Right atrium auricular region (tissue), 2 donors: ENCODE measurements around the gene OGFRL1. TPM values are rescaled to one million over a fixed set of nuclear protein-coding genes. Genes with fewer than 3 reads are reported as not detected.

Experiments
- DNase-seq: peaks from one replicate; pipeline ENCODE4 v3.0.0-alpha.2; 2019; ENCODE audit warnings: low spot score
- H3K27ac ChIP-seq, 2 donors: fragments of 200-600 bp; sonication (generic); 1 replicate in 1 of 2; 2 replicates in 1 of 2; pipeline ENCODE4 v1.5.1; 2016 to 2019
- H3K27me3 ChIP-seq, 2 donors: fragments of 200-600 bp; sonication (generic); one replicate each; pipeline versions ENCODE4 v1.5.1 to v1.6.0; 2017 to 2019
- H3K36me3 ChIP-seq: fragments of 200-600 bp; sonication (generic); one replicate; pipeline ENCODE4 v1.5.1; 2016
- H3K4me1 ChIP-seq, 2 donors: fragments of 200-600 bp; sonication (generic); one replicate each; pipeline versions ENCODE4 v1.5.1 to v1.6.0; 2017 to 2019
- H3K4me3 ChIP-seq, 2 donors: fragments of 200-600 bp; sonication (generic); 1 replicate in 1 of 2; 2 replicates in 1 of 2; pipeline ENCODE4 v1.5.1; 2017 to 2019; ENCODE audit warnings: mild to moderate bottlenecking in 1 of 2, moderate library complexity in 1 of 2
- H3K9me3 ChIP-seq, 2 donors: fragments of 200-600 bp; sonication (generic); one replicate each; pipeline ENCODE4 v1.5.1; 2019
- total RNA-seq, 2 donors: library from RNA; depleted of rRNA; stranded (reverse); fragments of >200 nt; gene quantifications; one replicate each; pipeline ENCODE4 v1.1.0, GENCODE V29; 2016
- TF ChIP-seq, protein P1 (sequence below), 2 donors: fragments of 200-600 bp; sonication (generic); IDR thresholded peaks; one replicate each; pipeline ENCODE4 v1.5.1; 2019; ENCODE audit warnings: antibody characterized with exemption in 2 of 2

Gene OGFRL1
- total RNA-seq, 2 donors from 2014 or later: 12.0 to 15.1 TPM

- peaks cover 0 to 9% of the 10 kb centered on the region in 2 donors for H3K4me1 ChIP-seq
- H3K9me3 ChIP-seq: no peaks in the 10 kb centered on the region
- H3K36me3 ChIP-seq: peaks cover 7% of the 10 kb centered on the region
- TF ChIP-seq, protein P1, sequence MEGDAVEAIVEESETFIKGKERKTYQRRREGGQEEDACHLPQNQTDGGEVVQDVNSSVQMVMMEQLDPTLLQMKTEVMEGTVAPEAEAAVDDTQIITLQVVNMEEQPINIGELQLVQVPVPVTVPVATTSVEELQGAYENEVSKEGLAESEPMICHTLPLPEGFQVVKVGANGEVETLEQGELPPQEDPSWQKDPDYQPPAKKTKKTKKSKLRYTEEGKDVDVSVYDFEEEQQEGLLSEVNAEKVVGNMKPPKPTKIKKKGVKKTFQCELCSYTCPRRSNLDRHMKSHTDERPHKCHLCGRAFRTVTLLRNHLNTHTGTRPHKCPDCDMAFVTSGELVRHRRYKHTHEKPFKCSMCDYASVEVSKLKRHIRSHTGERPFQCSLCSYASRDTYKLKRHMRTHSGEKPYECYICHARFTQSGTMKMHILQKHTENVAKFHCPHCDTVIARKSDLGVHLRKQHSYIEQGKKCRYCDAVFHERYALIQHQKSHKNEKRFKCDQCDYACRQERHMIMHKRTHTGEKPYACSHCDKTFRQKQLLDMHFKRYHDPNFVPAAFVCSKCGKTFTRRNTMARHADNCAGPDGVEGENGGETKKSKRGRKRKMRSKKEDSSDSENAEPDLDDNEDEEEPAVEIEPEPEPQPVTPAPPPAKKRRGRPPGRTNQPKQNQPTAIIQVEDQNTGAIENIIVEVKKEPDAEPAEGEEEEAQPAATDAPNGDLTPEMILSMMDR (IDR thresholded peaks at IDR 0.05): no peak
- no peak overlapping the region for H3K27ac ChIP-seq
- no peaks in the 10 kb centered on the region for H3K27me3 ChIP-seq
- DNase-seq: no peak
- H3K4me3 ChIP-seq: no peak overlapping the region
Measured at GRCh38 chr6:71298459-71298858, 9.8 kb downstream of the OGFRL1 start.

DNA sequence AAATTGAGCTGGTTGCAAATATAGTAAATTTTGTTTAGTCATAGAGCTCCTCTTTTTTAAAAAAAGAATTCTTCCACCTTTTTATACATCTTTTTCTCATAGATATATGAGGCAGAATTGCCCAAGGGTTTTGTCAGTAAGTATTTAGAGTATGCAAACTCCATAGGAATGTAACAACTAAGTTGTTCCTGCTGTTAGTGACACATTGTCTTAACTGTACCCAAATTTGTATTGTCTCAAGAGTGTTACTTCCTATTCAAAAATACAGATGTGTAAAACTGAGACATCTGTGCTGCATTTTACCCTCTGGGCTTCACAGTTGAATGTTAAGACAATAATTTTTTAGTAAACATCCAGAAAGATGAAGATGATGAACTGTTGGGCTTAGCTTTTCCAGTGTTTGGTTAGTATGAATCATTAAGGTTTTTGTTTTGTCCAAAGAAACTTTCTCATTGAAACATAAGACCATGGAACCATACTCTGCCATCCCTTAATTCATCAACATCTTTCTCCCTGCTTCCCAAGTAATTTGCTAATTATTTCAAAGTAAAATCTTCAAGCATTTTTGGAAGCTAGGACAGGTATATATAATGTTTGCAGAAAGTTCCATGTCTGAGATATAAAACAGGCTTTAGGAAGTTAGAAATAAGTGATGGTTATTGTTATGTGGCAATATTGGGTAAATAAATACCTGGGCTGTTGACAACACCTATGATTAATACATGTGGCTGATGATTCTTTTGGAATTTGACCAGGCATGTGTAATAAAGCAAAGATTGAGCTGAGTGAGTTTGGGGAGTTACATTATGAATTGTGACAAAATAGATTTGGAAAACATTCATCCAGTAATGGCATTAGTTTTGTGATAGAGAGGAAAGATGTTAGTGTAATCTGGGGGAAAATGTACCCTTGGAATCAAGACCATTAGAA is 11.2 kb downstream of the OGFRL1 start:
- DNase-seq: no peak
- no peak overlapping the region for H3K27ac ChIP-seq
- no peak overlapping the region for H3K4me3 ChIP-seq
- H3K9me3 ChIP-seq: no peaks in the 10 kb centered on the region
- H3K4me1 ChIP-seq: no peaks in the 10 kb centered on the region
- TF ChIP-seq, protein P1 (IDR thresholded peaks at IDR 0.05): no peak
- peaks cover 7% of the 10 kb centered on the region for H3K36me3 ChIP-seq
- no peaks in the 10 kb centered on the region for H3K27me3 ChIP-seq

DNA sequence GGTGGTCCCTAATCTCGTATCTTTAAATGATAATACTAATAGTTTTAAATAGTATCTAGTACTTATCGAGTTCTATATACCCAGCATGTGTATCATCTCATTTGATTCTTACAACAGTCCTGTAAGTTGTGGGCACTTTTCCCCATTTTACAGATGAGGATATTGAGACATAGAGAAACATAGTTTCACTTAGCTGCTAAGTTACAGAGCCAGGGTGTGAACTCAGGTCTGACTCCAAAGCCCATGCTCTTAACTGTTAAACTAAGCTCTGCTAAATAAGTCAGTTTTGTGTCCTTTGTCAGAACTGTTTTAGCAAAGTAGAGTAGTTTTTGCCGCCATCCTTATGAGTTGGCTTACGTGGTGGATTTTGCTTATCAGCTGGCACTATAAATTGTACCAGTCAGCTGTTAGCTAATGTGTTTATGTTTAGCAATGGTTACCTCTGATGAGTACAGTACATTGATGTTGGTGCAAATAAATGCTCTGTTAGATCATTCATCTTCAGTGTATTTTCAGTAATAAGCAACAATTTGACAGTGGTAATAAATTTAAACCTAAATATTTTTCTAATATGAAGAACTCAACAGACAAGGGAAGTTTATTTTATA is 12.1 kb downstream of the OGFRL1 start:
- Histone ChIP-seq H3K36me3 (peaks cover 7% of the 10 kb centered on the region), H3K27me3 (no peaks in the 10 kb centered on the region), H3K4me1 (no peaks in the 10 kb centered on the region), H3K9me3 (no peaks in the 10 kb centered on the region), H3K27ac (no peak overlapping the region), H3K4me3 (no peak overlapping the region)
- DNase-seq: no peak
- TF ChIP-seq, protein P1 (IDR thresholded peaks at IDR 0.05): no peak

- TF ChIP-seq, protein P1 (IDR thresholded peaks at IDR 0.05): no peak
- peaks cover 5% of the 10 kb centered on the region for H3K36me3 ChIP-seq
- DNase-seq: no peak
- no peak overlapping the region for H3K4me3 ChIP-seq
- H3K9me3 ChIP-seq: no peaks in the 10 kb centered on the region
- no peak overlapping the region for H3K27ac ChIP-seq
- no peaks in the 10 kb centered on the region for H3K27me3 ChIP-seq
- no peaks in the 10 kb centered on the region for H3K4me1 ChIP-seq
Measured at GRCh38 chr6:71301546-71301945, 12.9 kb downstream of the OGFRL1 start.

DNA sequence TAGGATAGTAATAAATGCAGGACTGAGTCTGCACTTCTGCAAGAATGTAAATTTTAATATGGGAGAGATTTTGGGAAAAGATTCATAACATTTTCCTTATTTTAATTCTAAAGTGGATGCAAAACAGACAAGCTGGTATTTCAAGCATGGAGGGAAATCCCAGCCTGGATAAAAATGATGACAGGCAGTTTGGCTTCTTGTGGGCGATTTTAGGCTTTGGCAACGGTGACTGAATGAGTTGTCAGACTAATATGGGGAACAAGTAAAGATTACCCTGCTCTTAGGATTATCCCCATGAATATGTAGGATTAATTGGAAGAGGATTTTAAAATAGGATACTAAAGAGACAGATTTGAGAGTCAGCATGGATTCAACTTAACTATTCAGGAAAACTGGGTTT is 21.0 kb downstream of the OGFRL1 start:
- Histone ChIP-seq H3K36me3 (no peaks in the 10 kb centered on the region), H3K9me3 (no peaks in the 10 kb centered on the region), H3K27me3 (no peaks in the 10 kb centered on the region), H3K27ac (no peak overlapping the region), H3K4me3 (no peak overlapping the region), H3K4me1 (peaks cover 0 to 11% of the 10 kb centered on the region in 2 donors)
- no peak for DNase-seq
- TF ChIP-seq, protein P1 (IDR thresholded peaks at IDR 0.05): no peak
